Gastrocnemius medialis (tissue), 4 donors: ENCODE measurements around the gene MSRB3.

ENCODE experiments used
- POLR2A ChIP-seq, 2 donors: fragments of 450-650 bp; IDR thresholded peaks; one replicate each; pipeline ENCODE4 v1.6.1; 2017; ENCODE audit warnings: antibody characterized with exemption in 2 of 2, mild to moderate bottlenecking in 2 of 2, moderate library complexity in 2 of 2
- TF ChIP-seq, protein P1 (sequence below), 5 experiments: fragments of 450-650 bp in 3 of 5; fragments of 200-600 bp in 2 of 5; sonication (generic) in 2 of 5; IDR thresholded peaks in 4 of 5; conservative IDR thresholded peaks in 1 of 5; 1 replicate in 4 of 5; 2 replicates in 1 of 5; pipeline ENCODE4 v1.5.1; 2016 to 2019; ENCODE audit warnings: antibody characterized with exemption in 5 of 5, mild to moderate bottlenecking in 3 of 5, moderate library complexity in 3 of 5

DNA sequence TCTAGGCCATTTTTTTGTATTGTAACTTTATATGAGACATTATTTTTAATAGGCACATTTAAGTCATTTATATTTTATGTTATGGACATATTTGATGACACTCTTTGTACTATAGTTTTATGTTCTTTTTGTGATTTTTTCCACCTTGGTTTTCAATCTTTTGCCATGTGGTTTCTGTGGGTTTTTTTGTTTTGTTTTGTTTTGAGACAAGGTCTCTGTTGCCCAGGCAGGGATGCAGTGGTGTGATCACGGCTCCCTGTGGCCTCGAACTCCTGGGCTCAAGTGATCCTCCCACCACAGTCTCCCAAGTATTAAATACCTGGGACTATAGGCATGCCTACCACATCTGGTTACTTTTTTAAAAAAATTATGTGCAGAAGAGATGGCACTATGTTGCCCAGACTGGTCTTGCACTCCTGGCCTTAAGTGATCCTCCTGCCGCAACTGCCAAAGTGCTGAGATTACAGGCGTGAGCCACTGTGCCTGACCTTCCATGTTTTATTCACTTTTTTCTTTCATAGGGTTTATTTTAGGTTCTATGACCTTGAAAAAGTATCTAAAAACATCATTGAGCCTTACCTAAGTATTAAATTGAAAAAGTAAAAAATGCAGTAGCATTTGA, 16.3 kb downstream of the MSRB3 start:
- TF ChIP-seq, protein P1, sequence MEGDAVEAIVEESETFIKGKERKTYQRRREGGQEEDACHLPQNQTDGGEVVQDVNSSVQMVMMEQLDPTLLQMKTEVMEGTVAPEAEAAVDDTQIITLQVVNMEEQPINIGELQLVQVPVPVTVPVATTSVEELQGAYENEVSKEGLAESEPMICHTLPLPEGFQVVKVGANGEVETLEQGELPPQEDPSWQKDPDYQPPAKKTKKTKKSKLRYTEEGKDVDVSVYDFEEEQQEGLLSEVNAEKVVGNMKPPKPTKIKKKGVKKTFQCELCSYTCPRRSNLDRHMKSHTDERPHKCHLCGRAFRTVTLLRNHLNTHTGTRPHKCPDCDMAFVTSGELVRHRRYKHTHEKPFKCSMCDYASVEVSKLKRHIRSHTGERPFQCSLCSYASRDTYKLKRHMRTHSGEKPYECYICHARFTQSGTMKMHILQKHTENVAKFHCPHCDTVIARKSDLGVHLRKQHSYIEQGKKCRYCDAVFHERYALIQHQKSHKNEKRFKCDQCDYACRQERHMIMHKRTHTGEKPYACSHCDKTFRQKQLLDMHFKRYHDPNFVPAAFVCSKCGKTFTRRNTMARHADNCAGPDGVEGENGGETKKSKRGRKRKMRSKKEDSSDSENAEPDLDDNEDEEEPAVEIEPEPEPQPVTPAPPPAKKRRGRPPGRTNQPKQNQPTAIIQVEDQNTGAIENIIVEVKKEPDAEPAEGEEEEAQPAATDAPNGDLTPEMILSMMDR (IDR thresholded peaks at IDR 0.05 in 4 of 5, conservative IDR thresholded peaks at IDR 0.05 in 1 of 5), result no peak
- no peak for TF ChIP-seq POLR2A (IDR thresholded peaks at IDR 0.05)
